ENCODE results near the gene COX17. TPM values are rescaled to one million over a fixed set of nuclear protein-coding genes. Genes with fewer than 3 reads are reported as not detected.

The COX17 gene
- total RNA-seq, 1 donor from 2014 or later, result 22.8 TPM

DNA sequence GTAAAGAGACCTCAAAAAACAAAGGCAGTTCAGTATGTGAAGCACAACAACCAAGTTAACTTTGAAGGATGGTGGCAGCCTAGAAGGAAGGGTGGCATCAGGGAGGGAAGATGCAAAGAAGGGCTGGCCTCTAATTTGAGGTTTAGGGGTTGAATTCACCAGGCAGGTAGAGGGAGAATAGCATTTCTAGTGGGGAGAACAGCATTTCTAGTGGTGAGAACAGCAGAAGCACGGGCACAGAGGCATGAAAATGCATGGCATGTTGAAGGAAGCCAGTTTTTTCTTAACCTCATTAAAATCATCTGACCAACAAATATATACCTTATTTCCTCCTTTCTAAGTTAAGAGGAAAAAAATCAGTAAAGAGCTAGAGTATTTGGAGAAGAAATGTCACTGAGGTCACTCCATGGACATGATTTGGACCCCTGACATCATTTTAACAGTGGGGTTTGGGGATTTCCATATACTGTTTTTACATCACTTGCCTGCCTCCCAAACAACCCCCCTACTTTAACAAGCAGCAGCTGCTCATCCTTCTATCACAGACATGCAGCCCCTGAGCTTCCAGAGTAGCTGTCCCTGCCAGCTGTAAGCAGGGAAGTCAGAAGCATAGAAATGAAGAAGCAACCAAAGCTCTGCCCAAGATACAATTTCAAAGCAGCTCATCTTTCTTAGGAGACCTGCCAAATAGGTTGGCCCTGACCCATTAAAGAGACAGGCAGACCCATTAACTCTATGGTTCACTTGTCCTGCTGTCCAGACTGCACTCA is 14.4 kb downstream of the COX17 start:
- no peak overlapping the region for H3K4me3 ChIP-seq (ENCODE audit: insufficient read depth, low read depth, low read length)
- no peaks in the 10 kb centered on the region for H3K79me2 ChIP-seq (ENCODE audit: insufficient read depth, low read length)
- H3K27me3 Mint-ChIP-seq (ENCODE audit: low read depth, unreplicated experiment), result no peaks in the 10 kb centered on the region
- H3K36me3 Mint-ChIP-seq (ENCODE audit: low read depth, unreplicated experiment), result no peaks in the 10 kb centered on the region
- no peaks in the 10 kb centered on the region for H4K20me1 ChIP-seq (ENCODE audit: insufficient read depth, low read length)
- no peak overlapping the region for H2AFZ ChIP-seq (ENCODE audit: low read depth, low read length)
- H3K27ac Mint-ChIP-seq (ENCODE audit: unreplicated experiment), result no peak overlapping the region
- H3K27me3 ChIP-seq (ENCODE audit: insufficient read depth, low read length), result no peaks in the 10 kb centered on the region
- peaks cover 28% of the 10 kb centered on the region for H3K4me1 Mint-ChIP-seq (ENCODE audit: low read depth, unreplicated experiment)
- no peaks in the 10 kb centered on the region for H3K4me1 ChIP-seq (ENCODE audit: insufficient read depth, low read length)
- no peak overlapping the region for H3K9ac ChIP-seq (ENCODE audit: low read length)
- no peaks in the 10 kb centered on the region for H3K36me3 ChIP-seq (ENCODE audit: insufficient read depth, low read length)
- no peaks in the 10 kb centered on the region for H3K9me3 Mint-ChIP-seq (ENCODE audit: unreplicated experiment)
- no peak overlapping the region for H3K4me3 Mint-ChIP-seq (ENCODE audit: unreplicated experiment)
- no peak overlapping the region for H3K4me2 ChIP-seq (ENCODE audit: low read length)
- no peak overlapping the region for H3K27ac ChIP-seq (ENCODE audit: low read depth, low read length)
- DNase-seq (ENCODE audit: low read depth) (no peak), FAIRE-seq (no peak)
- H3K9me3 ChIP-seq (ENCODE audit: insufficient read depth, low read depth, low read length), result no peaks in the 10 kb centered on the region
- TF ChIP-seq, protein P1, sequence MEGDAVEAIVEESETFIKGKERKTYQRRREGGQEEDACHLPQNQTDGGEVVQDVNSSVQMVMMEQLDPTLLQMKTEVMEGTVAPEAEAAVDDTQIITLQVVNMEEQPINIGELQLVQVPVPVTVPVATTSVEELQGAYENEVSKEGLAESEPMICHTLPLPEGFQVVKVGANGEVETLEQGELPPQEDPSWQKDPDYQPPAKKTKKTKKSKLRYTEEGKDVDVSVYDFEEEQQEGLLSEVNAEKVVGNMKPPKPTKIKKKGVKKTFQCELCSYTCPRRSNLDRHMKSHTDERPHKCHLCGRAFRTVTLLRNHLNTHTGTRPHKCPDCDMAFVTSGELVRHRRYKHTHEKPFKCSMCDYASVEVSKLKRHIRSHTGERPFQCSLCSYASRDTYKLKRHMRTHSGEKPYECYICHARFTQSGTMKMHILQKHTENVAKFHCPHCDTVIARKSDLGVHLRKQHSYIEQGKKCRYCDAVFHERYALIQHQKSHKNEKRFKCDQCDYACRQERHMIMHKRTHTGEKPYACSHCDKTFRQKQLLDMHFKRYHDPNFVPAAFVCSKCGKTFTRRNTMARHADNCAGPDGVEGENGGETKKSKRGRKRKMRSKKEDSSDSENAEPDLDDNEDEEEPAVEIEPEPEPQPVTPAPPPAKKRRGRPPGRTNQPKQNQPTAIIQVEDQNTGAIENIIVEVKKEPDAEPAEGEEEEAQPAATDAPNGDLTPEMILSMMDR (IDR thresholded peaks at IDR 0.05; ENCODE audit: insufficient read depth, low read depth, low read length), result no peak
- TF ChIP-seq EZH2 (IDR thresholded peaks at IDR 0.05; ENCODE audit: insufficient read depth, low read length), result no peak

DNA sequence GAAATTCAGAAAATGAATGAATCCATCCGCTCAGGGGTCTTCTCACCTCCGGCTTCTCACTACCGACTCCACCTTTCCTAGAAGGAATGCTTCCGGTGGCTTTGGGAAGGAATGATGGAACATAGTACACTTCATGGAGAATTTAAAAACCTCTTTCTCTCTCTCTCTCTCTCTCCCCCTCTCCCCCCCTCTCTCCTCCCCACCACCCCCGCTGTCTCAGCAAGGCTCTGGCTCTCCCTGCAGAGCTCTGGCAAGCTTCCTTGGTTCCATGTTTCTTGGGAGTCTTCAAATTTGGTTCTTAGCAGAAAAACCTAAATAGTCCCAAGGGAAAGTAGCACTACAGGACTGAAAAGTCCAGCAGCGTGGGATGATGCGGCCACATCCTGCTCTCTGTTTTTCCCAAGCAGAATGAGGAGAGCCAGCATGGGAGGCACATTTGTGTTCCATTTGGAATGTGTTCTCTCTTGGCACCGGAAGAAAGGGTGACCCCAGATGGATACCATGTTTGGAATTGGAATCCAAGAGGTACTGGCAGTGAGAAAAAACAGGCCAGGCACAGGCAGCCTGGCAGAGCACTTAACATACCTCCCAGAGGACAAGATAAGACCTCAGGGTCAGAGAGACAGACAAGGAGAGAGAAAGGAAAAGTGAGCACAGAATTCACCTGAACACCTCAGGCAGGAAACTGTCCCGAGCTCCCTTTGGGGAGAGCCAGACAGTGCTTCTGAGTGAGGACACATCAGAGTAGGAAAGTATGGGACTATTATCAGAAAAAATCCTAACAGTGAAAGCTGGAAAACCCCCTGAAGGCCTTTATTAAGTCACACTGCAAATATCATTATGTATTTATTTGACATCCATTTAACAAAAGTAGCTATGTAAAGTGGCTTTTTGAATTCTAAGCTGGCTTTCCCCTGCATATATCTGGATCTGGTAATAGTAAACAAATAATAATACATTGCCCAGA is 16.4 kb downstream of the COX17 start, which contains the start of gene POPDC2:
Gene POPDC2 (minus strand): TSS at position 116 of the 967 bp plus-strand sequence. CDS start 166 bp downstream, outside the sequence.
- no peaks in the 10 kb centered on the region for H3K27me3 ChIP-seq (ENCODE audit: insufficient read depth, low read length)
- TF ChIP-seq, protein P1 (IDR thresholded peaks at IDR 0.05; ENCODE audit: insufficient read depth, low read depth, low read length), result no peak
- TF ChIP-seq EZH2 (IDR thresholded peaks at IDR 0.05; ENCODE audit: insufficient read depth, low read length), result no peak
- no peak within 1 kb of the TSS for H3K27ac ChIP-seq (ENCODE audit: low read depth, low read length)
- FAIRE-seq (no peak), DNase-seq (ENCODE audit: low read depth) (no peak)
- no peaks in the 10 kb centered on the region for H3K27me3 Mint-ChIP-seq (ENCODE audit: low read depth, unreplicated experiment)
- no peak within 1 kb of the TSS for H3K9ac ChIP-seq (ENCODE audit: low read length)
- no peak within 1 kb of the TSS for H2AFZ ChIP-seq (ENCODE audit: low read depth, low read length)
- H3K9me3 Mint-ChIP-seq (ENCODE audit: unreplicated experiment), result no peaks in the 10 kb centered on the region
- H3K4me3 ChIP-seq (ENCODE audit: insufficient read depth, low read depth, low read length), result no peak within 1 kb of the TSS
- peaks cover 28% of the 10 kb centered on the region for H3K4me1 Mint-ChIP-seq (ENCODE audit: low read depth, unreplicated experiment)
- H3K36me3 ChIP-seq (ENCODE audit: insufficient read depth, low read length), result no peaks in the 10 kb centered on the region
- H3K36me3 Mint-ChIP-seq (ENCODE audit: low read depth, unreplicated experiment), result no peaks in the 10 kb centered on the region
- H3K9me3 ChIP-seq (ENCODE audit: insufficient read depth, low read depth, low read length), result no peaks in the 10 kb centered on the region
- no peaks in the 10 kb centered on the region for H3K79me2 ChIP-seq (ENCODE audit: insufficient read depth, low read length)
- no peak within 1 kb of the TSS for H3K4me3 Mint-ChIP-seq (ENCODE audit: unreplicated experiment)
- no peaks in the 10 kb centered on the region for H3K4me1 ChIP-seq (ENCODE audit: insufficient read depth, low read length)
- no peak within 1 kb of the TSS for H3K4me2 ChIP-seq (ENCODE audit: low read length)
- no peaks in the 10 kb centered on the region for H4K20me1 ChIP-seq (ENCODE audit: insufficient read depth, low read length)
- H3K27ac Mint-ChIP-seq (ENCODE audit: unreplicated experiment), result no peak within 1 kb of the TSS
